Measurements from ENCODE around the gene FOXN1. TPM values are rescaled to one million over a fixed set of nuclear protein-coding genes. Genes with fewer than 3 reads are reported as not detected.

The FOXN1 gene
- total RNA-seq, 1 experiment from 2014 or later: not detected

DNA sequence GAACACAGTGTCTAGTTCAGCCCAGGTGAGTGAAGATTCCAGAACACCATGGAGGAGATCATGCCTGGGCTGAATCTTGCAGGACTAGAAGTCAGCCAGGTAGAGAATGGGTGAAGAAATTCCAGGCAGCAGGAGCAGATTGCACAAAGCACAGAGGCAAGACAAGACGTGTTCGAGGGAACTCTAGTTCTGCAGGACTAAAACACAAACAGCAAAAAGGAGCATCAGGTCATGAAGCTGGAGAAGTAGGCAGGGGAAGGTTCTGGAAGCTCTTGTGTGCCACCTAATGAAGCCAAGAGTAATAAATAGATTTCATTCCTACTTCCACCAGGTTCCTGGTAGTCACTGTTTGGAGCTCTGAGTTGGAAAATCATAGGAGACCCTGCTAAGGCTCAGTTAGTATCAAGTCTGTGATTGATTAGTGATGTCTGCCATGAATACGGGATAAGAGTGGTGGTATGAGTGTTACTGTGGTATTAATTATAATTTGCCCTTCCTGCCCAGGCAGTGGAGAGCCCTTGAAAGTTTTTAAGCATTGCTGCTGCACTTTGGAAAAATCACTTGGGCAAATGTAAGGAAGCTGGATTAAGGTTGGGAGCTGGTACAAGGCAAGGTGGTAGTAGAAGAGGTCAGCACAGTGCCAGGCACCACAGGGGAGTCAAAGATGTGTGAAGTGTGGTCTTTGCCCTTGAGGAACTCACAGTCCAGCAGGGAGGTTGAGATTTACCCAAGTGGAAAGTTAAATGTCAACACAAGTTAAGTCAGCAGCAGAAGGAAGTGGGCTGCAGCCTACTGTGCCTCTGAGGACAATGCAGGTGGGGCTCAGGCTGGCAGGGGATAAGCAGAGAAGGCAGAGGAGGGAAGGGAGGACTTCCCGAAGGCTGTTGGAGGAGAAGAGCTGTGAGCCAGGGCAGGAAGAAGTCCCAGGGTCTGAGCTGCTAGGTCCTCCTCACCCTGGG, 13.5 kb upstream of the FOXN1 start:
- H3K4me3 ChIP-seq: no peak overlapping the region
- H3K36me3 ChIP-seq: no peaks in the 10 kb centered on the region
- no peak for DNase-seq
- no peaks in the 10 kb centered on the region for H3K27me3 ChIP-seq
- no peaks in the 10 kb centered on the region for H3K9me3 ChIP-seq

DNA sequence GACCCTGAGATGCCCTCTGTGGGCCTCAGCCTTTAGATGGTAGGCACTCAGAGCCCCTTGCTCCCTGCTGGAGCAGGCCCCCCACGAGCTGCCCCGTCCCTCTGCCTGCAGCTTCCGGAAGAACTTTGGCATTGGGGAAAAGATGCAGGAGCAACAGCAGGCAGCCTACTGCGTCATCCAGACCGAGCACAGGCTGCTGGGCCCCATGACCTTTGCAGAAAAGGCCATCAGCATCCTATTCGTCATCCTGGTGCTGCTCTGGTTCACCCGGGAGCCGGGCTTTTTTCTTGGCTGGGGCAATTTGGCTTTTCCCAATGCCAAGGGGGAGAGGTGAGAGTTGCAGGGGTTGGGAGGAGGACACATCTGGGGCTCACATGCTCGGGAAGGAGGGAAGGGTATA, 12.7 kb upstream of the FOXN1 start:
- Histone ChIP-seq H3K36me3 (no peaks in the 10 kb centered on the region), H3K4me3 (no peak overlapping the region), H3K9me3 (no peaks in the 10 kb centered on the region), H3K27me3 (no peaks in the 10 kb centered on the region)
- no peak for DNase-seq

- no peaks in the 10 kb centered on the region for H3K27me3 ChIP-seq
- H3K36me3 ChIP-seq: no peaks in the 10 kb centered on the region
- DNase-seq: peak; percentile 67
- H3K9me3 ChIP-seq: no peaks in the 10 kb centered on the region
- H3K4me3 ChIP-seq: no peak overlapping the region
Observed at GRCh38 chr17:28494445-28495188, 11.5 kb upstream of the FOXN1 start.

- Histone ChIP-seq H3K4me3 (no peak overlapping the region), H3K36me3 (no peaks in the 10 kb centered on the region), H3K27me3 (no peaks in the 10 kb centered on the region), H3K9me3 (no peaks in the 10 kb centered on the region)
- DNase-seq: no peak
Observed at GRCh38 chr17:28495635-28496034, 10.5 kb upstream of the FOXN1 start.

DNA sequence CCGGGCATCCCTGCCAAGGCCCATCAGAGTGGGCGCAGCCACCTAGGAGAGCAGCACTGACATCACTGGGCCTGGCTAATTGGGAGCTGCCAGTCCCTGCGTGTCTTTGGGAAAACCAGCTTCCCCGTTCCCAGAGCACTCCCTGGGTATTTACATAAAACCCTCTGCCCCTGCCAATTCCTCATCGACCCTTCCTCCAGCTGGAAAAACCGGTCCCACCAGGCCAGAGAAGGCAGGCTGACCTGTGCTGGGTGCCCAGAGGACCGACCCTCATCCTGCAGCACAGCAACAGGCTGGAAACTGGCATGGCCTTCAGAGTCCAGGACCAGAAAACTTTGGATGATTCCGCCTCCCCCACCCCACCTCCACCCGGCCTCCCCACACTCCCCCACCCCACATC, 8.2 kb upstream of the FOXN1 start:
- Histone ChIP-seq H3K27me3 (no peaks in the 10 kb centered on the region), H3K4me3 (no peak overlapping the region), H3K9me3 (no peaks in the 10 kb centered on the region), H3K36me3 (no peaks in the 10 kb centered on the region)
- no peak for DNase-seq

GRCh38 chr17:28498652-28499363, 7.3 kb upstream of the FOXN1 start:
- H3K36me3 ChIP-seq: no peaks in the 10 kb centered on the region
- H3K9me3 ChIP-seq: no peaks in the 10 kb centered on the region
- DNase-seq: no peak
- H3K27me3 ChIP-seq: no peaks in the 10 kb centered on the region
- H3K4me3 ChIP-seq: no peak overlapping the region

DNA sequence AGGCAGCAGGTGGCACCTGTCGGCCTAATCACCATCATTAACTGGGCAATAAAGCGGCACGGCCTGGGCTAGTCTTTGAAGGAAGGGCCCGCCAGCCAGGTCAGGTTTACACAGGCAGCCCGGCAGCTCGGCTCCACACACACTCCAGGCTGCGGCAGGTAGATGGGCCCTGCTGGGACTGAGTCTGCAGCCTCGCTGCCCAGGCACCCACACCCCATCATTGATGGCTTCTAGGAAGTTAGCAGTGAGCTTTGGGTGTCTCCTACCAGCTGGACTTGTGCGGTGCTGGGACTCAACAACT, 6.8 kb upstream of the FOXN1 start:
- DNase-seq: no peak
- Histone ChIP-seq H3K4me3 (no peak overlapping the region), H3K27me3 (no peaks in the 10 kb centered on the region), H3K36me3 (no peaks in the 10 kb centered on the region), H3K9me3 (no peaks in the 10 kb centered on the region)

- no peaks in the 10 kb centered on the region for H3K27me3 ChIP-seq
- no peaks in the 10 kb centered on the region for H3K9me3 ChIP-seq
- DNase-seq: no peak
- H3K4me3 ChIP-seq: no peak overlapping the region
- no peaks in the 10 kb centered on the region for H3K36me3 ChIP-seq
Observed at GRCh38 chr17:28499684-28500357, 6.3 kb upstream of the FOXN1 start.

DNA sequence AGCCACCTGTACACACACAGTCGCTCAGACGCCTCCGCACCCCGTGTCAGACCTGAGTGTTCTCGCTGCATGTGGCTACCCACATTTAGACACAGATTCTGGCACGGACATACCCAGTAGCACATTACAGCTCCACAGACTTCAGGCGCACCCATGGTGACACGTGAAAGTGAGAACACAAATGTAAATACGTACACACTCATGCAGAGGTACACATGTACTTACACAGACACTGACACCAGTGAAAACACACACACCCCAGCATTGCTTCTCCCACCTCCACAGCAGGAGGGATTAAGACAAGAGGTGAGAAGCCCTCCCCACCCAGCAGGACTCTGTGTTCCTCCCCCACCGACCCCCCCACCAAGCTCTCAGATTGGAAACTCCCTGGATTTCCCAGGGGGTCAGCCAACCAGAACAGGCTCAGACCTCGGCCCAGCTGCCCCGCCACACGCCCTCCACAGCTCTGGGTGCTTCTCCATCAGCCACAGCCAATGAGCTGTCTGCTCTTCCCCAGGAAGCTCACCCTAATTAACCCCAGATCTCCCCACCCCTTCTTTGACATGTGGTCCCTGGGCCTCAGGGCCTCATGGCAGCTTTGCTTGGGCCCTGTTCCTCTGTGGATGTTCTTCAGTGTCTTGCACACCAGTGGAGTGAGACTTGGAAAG, 5.3 kb upstream of the FOXN1 start:
- H3K4me3 ChIP-seq: no peak overlapping the region
- no peaks in the 10 kb centered on the region for H3K36me3 ChIP-seq
- H3K9me3 ChIP-seq: no peaks in the 10 kb centered on the region
- DNase-seq: no peak
- H3K27me3 ChIP-seq: no peaks in the 10 kb centered on the region

- no peaks in the 10 kb centered on the region for H3K27me3 ChIP-seq
- H3K36me3 ChIP-seq: no peaks in the 10 kb centered on the region
- no peak overlapping the region for H3K4me3 ChIP-seq
- no peak for DNase-seq
- no peaks in the 10 kb centered on the region for H3K9me3 ChIP-seq
Observed at GRCh38 chr17:28501421-28502284, 4.5 kb upstream of the FOXN1 start.

DNA sequence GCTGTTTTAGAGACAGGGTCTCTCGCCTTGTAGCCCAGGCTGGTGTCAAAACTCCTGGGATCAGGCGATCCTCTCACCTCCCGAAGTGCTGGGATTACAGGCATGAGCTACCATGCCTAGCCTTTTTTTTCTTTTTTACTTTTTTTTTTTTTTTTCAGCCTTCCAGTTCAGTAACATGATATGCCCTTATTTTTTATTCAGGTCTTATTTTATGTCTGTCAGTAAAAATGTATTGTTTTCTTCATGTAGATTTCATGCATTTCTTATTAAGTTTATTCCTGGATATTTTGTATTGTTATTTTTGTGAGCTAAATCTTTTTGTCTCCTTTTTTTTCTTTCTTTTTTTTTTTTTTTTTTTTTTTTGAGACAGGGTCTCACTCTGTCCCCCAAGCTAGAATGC, 2.7 kb upstream of the FOXN1 start:
- H3K36me3 ChIP-seq: no peaks in the 10 kb centered on the region
- no peak for DNase-seq
- no peaks in the 10 kb centered on the region for H3K9me3 ChIP-seq
- no peak overlapping the region for H3K4me3 ChIP-seq
- no peaks in the 10 kb centered on the region for H3K27me3 ChIP-seq

DNA sequence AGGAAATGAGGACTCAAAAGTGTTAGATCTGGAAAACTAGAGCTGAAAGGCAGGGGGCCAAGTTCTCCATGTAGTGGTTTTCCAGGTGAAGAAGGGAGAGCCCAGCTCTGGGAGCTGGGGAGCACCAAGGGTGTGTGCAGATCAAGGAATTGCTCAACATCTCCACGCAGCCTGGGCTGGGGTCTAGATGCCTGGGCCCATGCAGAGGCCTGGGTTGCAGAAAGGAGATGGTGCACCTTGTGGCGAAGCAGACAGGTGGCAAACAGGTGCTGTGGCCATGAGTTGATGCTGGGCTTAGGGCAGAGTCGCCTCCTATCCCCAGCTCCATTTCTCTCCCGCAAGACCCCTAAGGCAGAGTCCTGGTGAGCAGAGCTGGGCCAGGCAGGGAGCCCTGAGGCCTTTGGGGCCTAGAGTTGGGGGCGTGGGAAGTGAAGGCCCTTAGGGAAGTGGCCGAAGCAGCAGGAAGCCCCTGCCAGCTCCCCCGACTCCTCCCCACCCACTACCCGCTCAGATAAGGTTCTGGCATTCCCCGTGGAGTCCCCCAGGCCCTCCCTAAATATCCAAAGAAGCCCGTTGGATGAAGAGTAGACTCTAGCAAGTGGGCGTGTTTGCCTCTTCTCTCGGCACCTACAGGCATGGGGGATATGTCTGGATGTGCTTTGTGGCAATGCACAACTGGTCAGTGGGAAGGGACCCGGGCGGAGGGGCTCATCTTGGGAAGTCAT, 777 bp downstream of the FOXN1 start:
- Histone ChIP-seq H3K27me3 (no peaks in the 10 kb centered on the region), H3K9me3 (no peaks in the 10 kb centered on the region), H3K4me3 (no peak overlapping the region), H3K36me3 (no peaks in the 10 kb centered on the region)
- DNase-seq: no peak

GRCh38 chr17:28507567-28508203, 1.5 kb downstream of the FOXN1 start:
- no peaks in the 10 kb centered on the region for H3K27me3 ChIP-seq
- H3K4me3 ChIP-seq: no peak overlapping the region
- H3K36me3 ChIP-seq: no peaks in the 10 kb centered on the region
- DNase-seq: no peak
- no peaks in the 10 kb centered on the region for H3K9me3 ChIP-seq

DNA sequence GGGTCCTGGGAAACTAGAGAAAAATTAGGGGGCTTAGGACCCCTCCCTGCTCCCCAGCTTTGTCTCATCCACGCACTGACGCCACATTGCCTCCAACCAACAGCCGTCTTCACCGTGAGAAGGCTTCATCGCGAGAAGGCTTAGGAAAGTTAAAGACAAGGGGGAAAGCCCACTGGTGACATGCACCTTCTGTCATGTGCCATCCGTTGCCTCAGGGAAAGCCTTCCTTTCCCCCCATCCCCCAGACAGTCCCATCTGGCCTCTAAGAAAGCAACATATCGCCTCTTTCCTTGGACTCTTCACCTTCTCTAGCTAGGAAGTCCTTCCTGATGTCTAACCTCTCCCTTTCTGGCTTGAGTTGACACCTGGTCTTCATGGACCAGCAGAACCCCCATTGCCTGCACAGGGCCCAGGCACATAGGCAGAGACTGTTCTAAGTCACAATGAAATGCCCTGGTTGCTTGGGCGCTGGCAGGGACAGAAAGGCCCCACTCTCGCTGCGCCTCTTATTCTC, 2.1 kb downstream of the FOXN1 start:
- Histone ChIP-seq H3K27me3 (no peaks in the 10 kb centered on the region), H3K36me3 (no peaks in the 10 kb centered on the region), H3K4me3 (no peak overlapping the region), H3K9me3 (no peaks in the 10 kb centered on the region)
- DNase-seq: no peak
